HFFc6 (cell line): ENCODE measurements around the gene DYNAP. TPM values are rescaled to one million over a fixed set of nuclear protein-coding genes. Genes with fewer than 3 reads are reported as not detected.
A peak's percentile ranks its signal among the peaks of the same experiment; 100 is the strongest.

Experiments
- DNase-seq: peaks from one replicate; pipeline ENCODE4 v3.0.0-alpha.2; 2018
- H3K27ac Mint-ChIP-seq: 2 replicates; pipeline ENCODE4 v1.8.0; 2020; ENCODE audit warnings: mild to moderate bottlenecking, mixed read lengths
- H3K27me3 Mint-ChIP-seq: 2 replicates; pipeline ENCODE4 v1.8.0; 2021; ENCODE audit warnings: mild to moderate bottlenecking, moderate library complexity, mixed read lengths; ENCODE audit not compliant: insufficient read depth
- H3K36me3 Mint-ChIP-seq: 2 replicates; pipeline ENCODE4 v1.8.0; 2021; ENCODE audit warnings: low read depth, mixed read lengths
- H3K4me1 Mint-ChIP-seq: 2 replicates; pipeline ENCODE4 v1.8.0; 2020; ENCODE audit warnings: low read depth, mixed read lengths
- H3K4me3 Mint-ChIP-seq: 2 replicates; pipeline ENCODE4 v1.8.0; 2020; ENCODE audit warnings: mild to moderate bottlenecking, moderate library complexity, mixed read lengths
- H3K9me3 Mint-ChIP-seq: 2 replicates; pipeline ENCODE4 v1.8.0; 2020; ENCODE audit warnings: mild to moderate bottlenecking, mixed read lengths
- total RNA-seq, 6 experiments: library from RNA; stranded (reverse); fragmentation: NEBNext Ultra II Directional; extraction: Animal tissue kit (Norgen Biotek cat#: 25700); gene quantifications; 2 replicates in 1 of 6; 3 replicates in 5 of 6; pipeline ENCODE4 v1.2.3, GENCODE V29; 2021
- TF ChIP-seq, protein P1 (sequence below): fragments of 200-600 bp; sonication (generic); IDR thresholded peaks from 2 replicates; pipeline ENCODE4 v1.5.0; 2021; ENCODE audit warnings: antibody characterized with exemption, mild to moderate bottlenecking

DYNAP gene
- total RNA-seq, 6 experiments from 2014 or later, result not detected

DNA sequence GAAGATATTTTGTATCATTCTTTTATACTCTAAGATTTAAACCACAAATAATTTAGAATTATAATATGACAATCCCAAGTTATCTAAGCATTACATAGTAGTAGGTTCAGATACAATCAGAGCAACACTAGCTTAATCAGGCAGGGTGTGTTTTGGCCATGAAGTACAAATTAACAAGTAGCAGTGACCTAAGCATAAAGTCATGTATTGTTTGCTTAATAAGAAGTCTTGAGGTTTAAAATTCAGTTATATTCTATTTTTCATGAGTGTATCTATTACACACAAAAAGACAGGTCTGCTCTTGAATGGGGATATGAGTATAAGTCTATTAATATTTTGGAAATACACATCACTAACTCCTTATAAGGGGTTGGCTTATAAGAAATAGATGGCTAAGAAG, 39.9 kb downstream of the DYNAP start:
- H3K4me3 Mint-ChIP-seq, result no peak overlapping the region

DNA sequence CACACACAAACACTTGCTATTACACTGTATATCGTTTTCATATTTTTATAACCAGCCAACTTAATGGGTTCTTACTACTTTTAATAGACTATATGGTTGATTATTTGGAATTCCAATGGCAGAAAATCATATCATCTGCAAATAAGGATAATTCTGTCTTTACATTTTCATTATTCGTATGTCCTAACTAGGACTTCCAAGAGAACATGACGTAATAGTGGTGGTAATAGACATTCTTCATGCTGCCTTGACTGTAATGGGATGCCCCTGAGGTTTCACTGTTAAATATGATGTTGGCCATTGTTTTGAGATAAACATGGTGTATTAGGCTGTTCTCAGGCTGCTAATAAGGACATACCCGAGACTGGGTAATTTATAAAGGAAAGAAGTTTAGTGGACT, 45.2 kb downstream of the DYNAP start:
- H3K27ac Mint-ChIP-seq, result no peak overlapping the region
- peaks cover 2% of the 10 kb centered on the region for H3K27me3 Mint-ChIP-seq
- DNase-seq, result no peak
- H3K4me3 Mint-ChIP-seq, result no peak overlapping the region
- H3K9me3 Mint-ChIP-seq, result no peaks in the 10 kb centered on the region
- no peaks in the 10 kb centered on the region for H3K4me1 Mint-ChIP-seq
- TF ChIP-seq, protein P1, sequence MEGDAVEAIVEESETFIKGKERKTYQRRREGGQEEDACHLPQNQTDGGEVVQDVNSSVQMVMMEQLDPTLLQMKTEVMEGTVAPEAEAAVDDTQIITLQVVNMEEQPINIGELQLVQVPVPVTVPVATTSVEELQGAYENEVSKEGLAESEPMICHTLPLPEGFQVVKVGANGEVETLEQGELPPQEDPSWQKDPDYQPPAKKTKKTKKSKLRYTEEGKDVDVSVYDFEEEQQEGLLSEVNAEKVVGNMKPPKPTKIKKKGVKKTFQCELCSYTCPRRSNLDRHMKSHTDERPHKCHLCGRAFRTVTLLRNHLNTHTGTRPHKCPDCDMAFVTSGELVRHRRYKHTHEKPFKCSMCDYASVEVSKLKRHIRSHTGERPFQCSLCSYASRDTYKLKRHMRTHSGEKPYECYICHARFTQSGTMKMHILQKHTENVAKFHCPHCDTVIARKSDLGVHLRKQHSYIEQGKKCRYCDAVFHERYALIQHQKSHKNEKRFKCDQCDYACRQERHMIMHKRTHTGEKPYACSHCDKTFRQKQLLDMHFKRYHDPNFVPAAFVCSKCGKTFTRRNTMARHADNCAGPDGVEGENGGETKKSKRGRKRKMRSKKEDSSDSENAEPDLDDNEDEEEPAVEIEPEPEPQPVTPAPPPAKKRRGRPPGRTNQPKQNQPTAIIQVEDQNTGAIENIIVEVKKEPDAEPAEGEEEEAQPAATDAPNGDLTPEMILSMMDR, result no peak
- H3K36me3 Mint-ChIP-seq, result no peaks in the 10 kb centered on the region

More for the DNA sequence above, 39.9 kb downstream of the DYNAP start:
- DNase-seq, result no peak
- Mint-ChIP-seq H3K27me3 (no peaks in the 10 kb centered on the region; the same call in 1 of the 2 replicates), H3K4me1 (no peaks in the 10 kb centered on the region), H3K27ac (no peak overlapping the region), H3K9me3 (peaks cover 3% of the 10 kb centered on the region; the same call in 1 of the 2 replicates), H3K36me3 (no peaks in the 10 kb centered on the region)
- TF ChIP-seq, protein P1, result no peak

DNA sequence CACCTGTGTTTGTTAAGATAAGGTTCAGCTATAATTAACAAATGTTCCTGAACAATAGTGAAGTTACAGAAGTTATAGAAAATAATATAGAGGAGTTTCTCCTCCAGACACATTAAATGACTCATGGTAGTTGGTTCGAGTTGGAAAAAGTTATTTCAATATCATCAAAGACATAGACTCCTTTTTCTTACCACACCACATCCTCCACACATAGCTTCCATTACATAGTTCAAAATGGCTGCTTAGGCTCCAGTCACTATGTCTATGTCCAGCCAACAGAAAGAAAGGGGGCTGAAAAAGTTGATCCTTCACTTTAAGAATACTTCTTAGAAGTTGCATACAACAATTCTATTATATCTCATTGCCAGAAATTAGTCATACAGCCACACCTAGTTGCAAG, 50.7 kb downstream of the DYNAP start:
- no peak overlapping the region for H3K27ac Mint-ChIP-seq
- peaks cover 2% of the 10 kb centered on the region for H3K27me3 Mint-ChIP-seq
- no peaks in the 10 kb centered on the region for H3K9me3 Mint-ChIP-seq
- H3K4me1 Mint-ChIP-seq, result no peaks in the 10 kb centered on the region
- no peak for DNase-seq
- H3K36me3 Mint-ChIP-seq, result no peaks in the 10 kb centered on the region
- H3K4me3 Mint-ChIP-seq, result no peak overlapping the region
- TF ChIP-seq, protein P1, result no peak

DNA sequence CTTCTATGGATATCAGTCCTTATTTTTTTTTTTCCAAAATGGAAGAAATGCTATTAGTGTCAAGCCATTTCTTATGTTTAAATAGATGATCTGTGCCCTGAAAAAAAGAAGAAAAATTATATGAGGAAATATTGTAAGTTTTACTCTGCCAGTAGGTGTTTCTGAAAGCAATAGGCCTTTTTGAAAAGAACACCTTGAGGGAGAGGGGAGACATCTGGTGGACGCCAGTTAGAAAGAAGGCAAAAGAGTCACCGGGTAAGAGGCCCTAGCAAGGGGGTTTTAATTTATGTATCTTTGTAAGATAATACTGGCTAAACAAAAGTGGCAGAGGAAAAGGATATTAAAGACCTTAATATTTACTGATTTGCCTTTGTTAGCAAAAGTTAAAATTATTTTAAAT, 56.1 kb downstream of the DYNAP start:
- H3K27ac Mint-ChIP-seq, result no peak overlapping the region
- H3K27me3 Mint-ChIP-seq, result peaks cover 8% of the 10 kb centered on the region
- DNase-seq, result no peak
- TF ChIP-seq, protein P1, result peak; percentile 56
- H3K9me3 Mint-ChIP-seq, result no peaks in the 10 kb centered on the region
- H3K36me3 Mint-ChIP-seq, result no peaks in the 10 kb centered on the region
- H3K4me3 Mint-ChIP-seq, result no peak overlapping the region
- H3K4me1 Mint-ChIP-seq, result no peaks in the 10 kb centered on the region

Other genes with a start within 250 kb of the DYNAP start
- gene STARD6, start 233.4 kb upstream of the DYNAP start, total RNA-seq, result under 1 TPM in 4 of 6 experiments, not detected in 2; 0.24 to 0.41 (median 0.33) TPM
- 1 to 10 TPM; 4.4 to 9.2 (median 7.8) TPM for gene C18orf54, start 233.3 kb upstream of the DYNAP start, total RNA-seq
- 1 to 10 TPM in 2 of 6 experiments, under 1 TPM in 4; 0.34 to 2.2 (median 0.79) TPM for gene RAB27B, start 237.2 kb downstream of the DYNAP start, total RNA-seq